ENCODE results near the gene MAD1L1.
"Not testable (repeated sequence)": the region's sequence is repeated elsewhere in the genome, so short reads cannot be mapped to it uniquely, and the experiment has no call there.

DNA sequence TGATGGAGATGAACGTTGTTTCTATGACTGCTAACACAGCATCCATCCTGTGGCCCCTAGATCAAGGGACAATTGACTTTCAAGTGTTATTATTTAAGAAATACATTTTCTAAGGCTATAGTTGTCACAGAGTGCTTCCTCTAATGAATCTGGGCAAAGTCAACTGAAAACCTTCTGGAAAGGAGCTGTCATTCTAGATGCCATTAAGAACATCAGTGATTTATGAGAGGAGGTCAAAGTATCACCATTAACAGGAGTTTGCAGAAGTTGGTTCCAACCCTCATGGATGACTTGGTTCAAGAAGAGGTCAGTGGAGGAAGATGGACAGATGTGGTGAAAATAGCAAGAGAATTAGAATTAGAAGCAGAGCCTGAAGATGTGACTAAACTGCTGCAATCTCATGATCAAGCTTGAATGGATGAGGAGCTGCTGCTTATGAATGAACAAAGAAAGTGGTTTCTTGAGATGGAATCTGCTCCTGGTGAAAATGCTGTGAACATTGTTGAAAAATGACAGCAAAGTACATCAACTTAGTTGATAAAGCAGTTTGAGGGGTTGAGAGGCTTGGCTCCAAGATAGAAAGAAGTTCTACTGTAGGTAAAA is 400.7 kb downstream of the MAD1L1 start:
- TF ChIP-seq BACH2 (CRISPR knock-in tag; IDR thresholded peaks at IDR 0.05; ENCODE audit: borderline replicate concordance); GLIS3 (CRISPR knock-in tag; IDR thresholded peaks at IDR 0.05); RARB (CRISPR knock-in tag; IDR thresholded peaks at IDR 0.05); PPARA (CRISPR knock-in tag; IDR thresholded peaks at IDR 0.05; ENCODE audit: borderline replicate concordance); ZFP3 (CRISPR knock-in tag; IDR thresholded peaks at IDR 0.05); OSR1 (CRISPR knock-in tag; IDR thresholded peaks at IDR 0.05): not testable (repeated sequence)
- TF ChIP-seq, protein P1, sequence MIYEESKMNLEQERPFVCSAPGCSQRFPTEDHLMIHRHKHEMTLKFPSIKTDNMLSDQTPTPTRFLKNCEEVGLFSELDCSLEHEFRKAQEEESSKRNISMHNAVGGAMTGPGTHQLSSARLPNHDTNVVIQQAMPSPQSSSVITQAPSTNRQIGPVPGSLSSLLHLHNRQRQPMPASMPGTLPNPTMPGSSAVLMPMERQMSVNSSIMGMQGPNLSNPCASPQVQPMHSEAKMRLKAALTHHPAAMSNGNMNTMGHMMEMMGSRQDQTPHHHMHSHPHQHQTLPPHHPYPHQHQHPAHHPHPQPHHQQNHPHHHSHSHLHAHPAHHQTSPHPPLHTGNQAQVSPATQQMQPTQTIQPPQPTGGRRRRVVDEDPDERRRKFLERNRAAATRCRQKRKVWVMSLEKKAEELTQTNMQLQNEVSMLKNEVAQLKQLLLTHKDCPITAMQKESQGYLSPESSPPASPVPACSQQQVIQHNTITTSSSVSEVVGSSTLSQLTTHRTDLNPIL (CRISPR knock-in tag; IDR thresholded peaks at IDR 0.05; ENCODE audit: low read depth), result not testable (repeated sequence)
- TF ChIP-seq, protein P2, sequence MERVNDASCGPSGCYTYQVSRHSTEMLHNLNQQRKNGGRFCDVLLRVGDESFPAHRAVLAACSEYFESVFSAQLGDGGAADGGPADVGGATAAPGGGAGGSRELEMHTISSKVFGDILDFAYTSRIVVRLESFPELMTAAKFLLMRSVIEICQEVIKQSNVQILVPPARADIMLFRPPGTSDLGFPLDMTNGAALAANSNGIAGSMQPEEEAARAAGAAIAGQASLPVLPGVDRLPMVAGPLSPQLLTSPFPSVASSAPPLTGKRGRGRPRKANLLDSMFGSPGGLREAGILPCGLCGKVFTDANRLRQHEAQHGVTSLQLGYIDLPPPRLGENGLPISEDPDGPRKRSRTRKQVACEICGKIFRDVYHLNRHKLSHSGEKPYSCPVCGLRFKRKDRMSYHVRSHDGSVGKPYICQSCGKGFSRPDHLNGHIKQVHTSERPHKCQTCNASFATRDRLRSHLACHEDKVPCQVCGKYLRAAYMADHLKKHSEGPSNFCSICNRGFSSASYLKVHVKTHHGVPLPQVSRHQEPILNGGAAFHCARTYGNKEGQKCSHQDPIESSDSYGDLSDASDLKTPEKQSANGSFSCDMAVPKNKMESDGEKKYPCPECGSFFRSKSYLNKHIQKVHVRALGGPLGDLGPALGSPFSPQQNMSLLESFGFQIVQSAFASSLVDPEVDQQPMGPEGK (CRISPR knock-in tag; IDR thresholded peaks at IDR 0.05; ENCODE audit: borderline replicate concordance), result not testable (repeated sequence)

All from SK-N-SH treated with all-trans-retinoic acid at 6 μM for 48 hours (cell line).